GM18498 (cell line): Measurements from ENCODE around the gene DOP1B.

Experiments used
- ATAC-seq: cut with Tn5 transposase; IDR thresholded peaks from one replicate; pipeline ENCODE4 v1.9.1; 2021; ENCODE audit warnings: mild to moderate bottlenecking, moderate library complexity; ENCODE audit not compliant: unreplicated experiment

Gene DOP1B

GRCh38 chr21:36200081-36200561 is 43.5 kb downstream of the DOP1B start:
- no peak for ATAC-seq

GRCh38 chr21:36202726-36203602 is 46.3 kb downstream of the DOP1B start:
- ATAC-seq = no peak

- no peak for ATAC-seq
Measured at GRCh38 chr21:36203603-36203889, 46.9 kb downstream of the DOP1B start.

GRCh38 chr21:36204980-36205379 is 48.4 kb downstream of the DOP1B start:
- ATAC-seq = no peak

- no peak for ATAC-seq
Measured at GRCh38 chr21:36205962-36206361, 49.3 kb downstream of the DOP1B start.
